Liver (tissue), 9 donors: ENCODE data around the gene AFP. TPM values are rescaled to one million over a fixed set of nuclear protein-coding genes. Genes with fewer than 3 reads are reported as not detected.

Experiments
- DNase-seq: peaks from one replicate; pipeline ENCODE4 v3.0.0-alpha.2; 2017; ENCODE audit warnings: low spot score
- H3K27ac ChIP-seq, 2 donors: one replicate each; pipeline ENCODE4 v1.7.0; 2013; ENCODE audit warnings: inconsistent platforms in 2 of 2, low read length in 2 of 2, control low read depth in 1 of 2, low read depth in 1 of 2, mild to moderate bottlenecking in 1 of 2
- H3K27me3 ChIP-seq, 4 donors: one replicate each; pipeline versions ENCODE4 v1.6.1 to v1.7.0; 2013; ENCODE audit warnings: low read length in 3 of 4, inconsistent platforms in 1 of 4, mild to moderate bottlenecking in 1 of 4, moderate library complexity in 1 of 4; ENCODE audit not compliant: control insufficient read depth in 4 of 4, insufficient read depth in 4 of 4
- H3K36me3 ChIP-seq, 4 donors: one replicate each; pipeline versions ENCODE4 v1.6.1 to v1.7.0; 2013; ENCODE audit warnings: low read length in 3 of 4, mild to moderate bottlenecking in 3 of 4, low read depth in 1 of 4, moderate library complexity in 1 of 4; ENCODE audit not compliant: control insufficient read depth in 4 of 4, insufficient read depth in 3 of 4
- H3K4me1 ChIP-seq, 4 donors: one replicate each; pipeline versions ENCODE4 v1.6.1 to v1.7.0; 2013; ENCODE audit warnings: low read length in 3 of 4, mild to moderate bottlenecking in 3 of 4, moderate library complexity in 1 of 4; ENCODE audit not compliant: control insufficient read depth in 4 of 4, insufficient read depth in 4 of 4
- H3K4me3 ChIP-seq, 3 donors: one replicate each; pipeline versions ENCODE4 v1.6.1 to v1.7.0; 2013; ENCODE audit warnings: low read length in 3 of 3, control low read depth in 1 of 3, low read depth in 1 of 3, mild to moderate bottlenecking in 1 of 3
- H3K9ac ChIP-seq, 2 donors: one replicate each; pipeline ENCODE4 v1.7.0; 2013; ENCODE audit warnings: low read length in 2 of 2, mild to moderate bottlenecking in 2 of 2, moderate library complexity in 2 of 2, control low read depth in 1 of 2, low read depth in 1 of 2
- H3K9me3 ChIP-seq, 4 donors: one replicate each; pipeline versions ENCODE4 v1.6.1 to v1.7.0; 2013; ENCODE audit warnings: low read length in 3 of 4; ENCODE audit not compliant: control insufficient read depth in 4 of 4
- EGR1 ChIP-seq, 2 donors: IDR thresholded peaks; 2 replicates each; pipeline ENCODE4 v1.6.1; 2016 to 2018; ENCODE audit warnings: antibody characterized with exemption in 2 of 2, low read depth in 2 of 2
- FOXA1 ChIP-seq: IDR thresholded peaks from 2 replicates; pipeline ENCODE4 v1.6.1; 2016; ENCODE audit warnings: antibody characterized with exemption
- FOXA2 ChIP-seq: IDR thresholded peaks from 2 replicates; pipeline ENCODE4 v1.6.1; 2016; ENCODE audit warnings: antibody characterized with exemption
- GABPA ChIP-seq, 2 donors: IDR thresholded peaks in 1 of 2; conservative IDR thresholded peaks in 1 of 2; 2 replicates each; pipeline ENCODE4 v1.6.1; 2016; ENCODE audit warnings: antibody characterized with exemption in 2 of 2, mild to moderate bottlenecking in 1 of 2, moderate library complexity in 1 of 2
- HNF4A ChIP-seq, 2 donors: conservative IDR thresholded peaks; 2 replicates each; pipeline ENCODE4 v1.6.1; 2016; ENCODE audit warnings: antibody characterized with exemption in 2 of 2, mild to moderate bottlenecking in 2 of 2
- JUND ChIP-seq, 2 donors: IDR thresholded peaks; 2 replicates each; pipeline ENCODE4 v1.6.1; 2016; ENCODE audit warnings: antibody characterized with exemption in 2 of 2
- RAD21 ChIP-seq, 2 donors: IDR thresholded peaks; 2 replicates each; pipeline ENCODE4 v1.6.1; 2016; ENCODE audit warnings: antibody characterized with exemption in 2 of 2, mild to moderate bottlenecking in 2 of 2
- RXRA ChIP-seq, 2 donors: IDR thresholded peaks; 2 replicates each; pipeline ENCODE4 v1.6.1; 2017 to 2018; ENCODE audit warnings: antibody characterized with exemption in 2 of 2, mild to moderate bottlenecking in 1 of 2
- TAF1 ChIP-seq: conservative IDR thresholded peaks from 2 replicates; pipeline ENCODE4 v1.6.1; 2016; ENCODE audit warnings: antibody characterized with exemption, mild to moderate bottlenecking
- YY1 ChIP-seq: IDR thresholded peaks from 2 replicates; pipeline ENCODE4 v1.6.1; 2016; ENCODE audit warnings: antibody characterized with exemption, mild to moderate bottlenecking
- WGBS: extraction: QIAGEN DNeasy Blood & Tissue Kit; methylation state at CpG from one replicate; pipeline ENCODE4 v1.1.7; 2013; 5-methylcytosine and 5-hydroxymethylcytosine counted together
- polyA plus RNA-seq, 2 donors: library from polyadenylated mRNA; stranded (reverse) in 1 of 2; unstranded in 1 of 2; fragments of 200-250 nt in 1 of 2; fragments of >200 nt in 1 of 2; fragmentation: Nextera tagmentation in 1 of 2; extraction: Ambion mirVana in 1 of 2; gene quantifications; one replicate each; pipeline versions ENCODE4 v1.2.1 to v1.2.3, GENCODE V29; 2013 to 2015
- total RNA-seq, 2 donors: library from RNA; depleted of rRNA; stranded (reverse); fragments of >200 nt; gene quantifications; one replicate each; pipeline ENCODE4 v1.2.3, GENCODE V29; 2014
- TF ChIP-seq, protein P1 (sequence below): IDR thresholded peaks from 2 replicates; pipeline ENCODE4 v1.6.1; 2016; ENCODE audit warnings: antibody characterized with exemption
- TF ChIP-seq, protein P2 (sequence below): IDR thresholded peaks from 2 replicates; pipeline ENCODE4 v1.6.1; 2016; ENCODE audit warnings: antibody characterized with exemption
- TF ChIP-seq, protein P3 (sequence below): fragments of 150-350 bp; IDR thresholded peaks from 2 replicates; pipeline ENCODE4 v1.5.1; 2017; ENCODE audit warnings: improper control_type of control experiment, low read depth, low read length; ENCODE audit not compliant: missing input control
- TF ChIP-seq, protein P4 (sequence below): IDR thresholded peaks from 2 replicates; pipeline ENCODE4 v1.6.1; 2016; ENCODE audit warnings: antibody characterized with exemption, mild to moderate bottlenecking
- donor health status: healthy.
- donor health status: healthy.
- donor health status: healthy.
- donor health status: healthy.
- donor health status: healthy.

Gene AFP
- total and polyA plus RNA-seq, 4 donors = 1.0 to 3,875 (median 5.7) TPM

DNA sequence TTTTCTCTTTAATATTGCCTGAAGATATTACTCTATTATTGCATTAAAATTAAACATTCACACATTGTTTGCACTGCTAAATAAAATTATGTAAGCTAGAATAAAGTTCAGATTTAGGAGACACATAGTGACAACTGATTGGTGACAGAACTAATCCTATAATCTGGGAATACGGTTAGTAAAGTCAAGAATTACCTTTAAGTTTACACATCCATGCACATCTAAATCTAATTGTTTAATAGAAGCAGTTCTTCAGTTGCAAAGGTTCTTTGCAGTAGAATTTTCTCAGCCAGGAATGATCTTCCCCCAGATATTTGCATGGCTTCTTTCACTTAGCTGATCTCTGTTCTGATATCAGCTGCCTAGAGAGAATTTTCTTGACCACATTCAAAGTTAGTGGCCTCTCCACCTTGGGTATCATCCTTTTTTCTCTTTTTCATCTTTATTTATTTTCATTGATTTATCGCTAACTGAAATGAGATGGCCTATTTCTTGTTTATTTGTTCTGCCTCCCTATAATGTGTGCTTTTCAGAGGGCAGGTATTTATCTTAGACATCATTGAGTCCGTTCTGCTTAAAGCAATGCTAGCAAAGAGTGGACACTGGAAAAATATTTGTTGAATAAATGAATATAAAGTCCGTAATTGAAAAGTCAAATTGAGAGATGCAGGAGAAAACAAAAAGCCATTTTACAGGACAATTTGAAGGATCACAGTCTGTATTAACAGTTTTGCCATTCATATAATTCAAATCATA, 12.6 kb downstream of the AFP start:
- Histone ChIP-seq H3K27me3 (no peaks in the 10 kb centered on the region), H3K27ac (no peak overlapping the region), H3K4me1 (peaks cover 4 to 41% (median 11%) of the 10 kb centered on the region in 4 donors), H3K9me3 (no peaks in the 10 kb centered on the region), H3K9ac (no peak overlapping the region), H3K4me3 (no peak overlapping the region), H3K36me3 (no peaks in the 10 kb centered on the region)
- 57% methylated on average over 4 of the region's 4 CpGs for WGBS
- DNase-seq = no peak
- no peak for TF ChIP-seq HNF4A (conservative IDR thresholded peaks at IDR 0.05)
- TF ChIP-seq, protein P1, sequence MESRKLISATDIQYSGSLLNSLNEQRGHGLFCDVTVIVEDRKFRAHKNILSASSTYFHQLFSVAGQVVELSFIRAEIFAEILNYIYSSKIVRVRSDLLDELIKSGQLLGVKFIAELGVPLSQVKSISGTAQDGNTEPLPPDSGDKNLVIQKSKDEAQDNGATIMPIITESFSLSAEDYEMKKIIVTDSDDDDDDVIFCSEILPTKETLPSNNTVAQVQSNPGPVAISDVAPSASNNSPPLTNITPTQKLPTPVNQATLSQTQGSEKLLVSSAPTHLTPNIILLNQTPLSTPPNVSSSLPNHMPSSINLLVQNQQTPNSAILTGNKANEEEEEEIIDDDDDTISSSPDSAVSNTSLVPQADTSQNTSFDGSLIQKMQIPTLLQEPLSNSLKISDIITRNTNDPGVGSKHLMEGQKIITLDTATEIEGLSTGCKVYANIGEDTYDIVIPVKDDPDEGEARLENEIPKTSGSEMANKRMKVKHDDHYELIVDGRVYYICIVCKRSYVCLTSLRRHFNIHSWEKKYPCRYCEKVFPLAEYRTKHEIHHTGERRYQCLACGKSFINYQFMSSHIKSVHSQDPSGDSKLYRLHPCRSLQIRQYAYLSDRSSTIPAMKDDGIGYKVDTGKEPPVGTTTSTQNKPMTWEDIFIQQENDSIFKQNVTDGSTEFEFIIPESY = no peak
- TF ChIP-seq YY1 = peak; percentile 13
- TF ChIP-seq RAD21 (IDR thresholded peaks at IDR 0.05) = no peak

DNA sequence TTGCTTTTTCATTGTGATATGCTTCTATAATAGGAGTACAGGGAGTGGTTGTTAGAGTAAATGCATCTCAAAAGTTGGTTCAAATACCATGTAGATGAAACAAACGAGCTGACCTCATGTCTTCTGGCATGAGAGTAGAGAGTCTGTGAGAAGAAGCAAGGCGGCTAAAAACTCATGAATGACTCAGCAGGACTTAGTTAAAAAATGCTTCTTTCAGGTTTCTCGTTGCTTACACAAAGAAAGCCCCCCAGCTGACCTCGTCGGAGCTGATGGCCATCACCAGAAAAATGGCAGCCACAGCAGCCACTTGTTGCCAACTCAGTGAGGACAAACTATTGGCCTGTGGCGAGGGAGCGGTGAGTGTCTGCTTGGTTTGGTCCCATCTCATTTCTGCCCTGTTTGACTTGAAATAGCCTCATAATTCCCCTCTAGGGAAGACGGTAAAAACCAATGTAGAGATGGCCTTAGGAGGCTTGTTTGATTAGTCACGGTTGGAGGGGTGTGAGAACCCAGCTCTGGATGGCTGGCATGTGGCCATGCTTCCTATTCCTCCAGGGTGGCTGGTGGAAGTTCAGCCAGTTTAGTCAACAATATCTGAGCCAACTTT, 14.5 kb downstream of the AFP start:
- TF ChIP-seq JUND (IDR thresholded peaks at IDR 0.05) = no peak
- TF ChIP-seq TAF1 = no peak
- no peak for TF ChIP-seq GABPA (IDR thresholded peaks at IDR 0.05 in 1 of 2, conservative IDR thresholded peaks at IDR 0.05 in 1 of 2)
- TF ChIP-seq, protein P2, sequence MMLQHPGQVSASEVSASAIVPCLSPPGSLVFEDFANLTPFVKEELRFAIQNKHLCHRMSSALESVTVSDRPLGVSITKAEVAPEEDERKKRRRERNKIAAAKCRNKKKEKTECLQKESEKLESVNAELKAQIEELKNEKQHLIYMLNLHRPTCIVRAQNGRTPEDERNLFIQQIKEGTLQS = no peak
- TF ChIP-seq, protein P3, sequence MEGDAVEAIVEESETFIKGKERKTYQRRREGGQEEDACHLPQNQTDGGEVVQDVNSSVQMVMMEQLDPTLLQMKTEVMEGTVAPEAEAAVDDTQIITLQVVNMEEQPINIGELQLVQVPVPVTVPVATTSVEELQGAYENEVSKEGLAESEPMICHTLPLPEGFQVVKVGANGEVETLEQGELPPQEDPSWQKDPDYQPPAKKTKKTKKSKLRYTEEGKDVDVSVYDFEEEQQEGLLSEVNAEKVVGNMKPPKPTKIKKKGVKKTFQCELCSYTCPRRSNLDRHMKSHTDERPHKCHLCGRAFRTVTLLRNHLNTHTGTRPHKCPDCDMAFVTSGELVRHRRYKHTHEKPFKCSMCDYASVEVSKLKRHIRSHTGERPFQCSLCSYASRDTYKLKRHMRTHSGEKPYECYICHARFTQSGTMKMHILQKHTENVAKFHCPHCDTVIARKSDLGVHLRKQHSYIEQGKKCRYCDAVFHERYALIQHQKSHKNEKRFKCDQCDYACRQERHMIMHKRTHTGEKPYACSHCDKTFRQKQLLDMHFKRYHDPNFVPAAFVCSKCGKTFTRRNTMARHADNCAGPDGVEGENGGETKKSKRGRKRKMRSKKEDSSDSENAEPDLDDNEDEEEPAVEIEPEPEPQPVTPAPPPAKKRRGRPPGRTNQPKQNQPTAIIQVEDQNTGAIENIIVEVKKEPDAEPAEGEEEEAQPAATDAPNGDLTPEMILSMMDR = no peak
- TF ChIP-seq FOXA1 = no peak
- TF ChIP-seq EGR1 (IDR thresholded peaks at IDR 0.05; ENCODE audit: low read depth in 2 of 2) = no peak
- no peak for TF ChIP-seq FOXA2
- TF ChIP-seq, protein P4, sequence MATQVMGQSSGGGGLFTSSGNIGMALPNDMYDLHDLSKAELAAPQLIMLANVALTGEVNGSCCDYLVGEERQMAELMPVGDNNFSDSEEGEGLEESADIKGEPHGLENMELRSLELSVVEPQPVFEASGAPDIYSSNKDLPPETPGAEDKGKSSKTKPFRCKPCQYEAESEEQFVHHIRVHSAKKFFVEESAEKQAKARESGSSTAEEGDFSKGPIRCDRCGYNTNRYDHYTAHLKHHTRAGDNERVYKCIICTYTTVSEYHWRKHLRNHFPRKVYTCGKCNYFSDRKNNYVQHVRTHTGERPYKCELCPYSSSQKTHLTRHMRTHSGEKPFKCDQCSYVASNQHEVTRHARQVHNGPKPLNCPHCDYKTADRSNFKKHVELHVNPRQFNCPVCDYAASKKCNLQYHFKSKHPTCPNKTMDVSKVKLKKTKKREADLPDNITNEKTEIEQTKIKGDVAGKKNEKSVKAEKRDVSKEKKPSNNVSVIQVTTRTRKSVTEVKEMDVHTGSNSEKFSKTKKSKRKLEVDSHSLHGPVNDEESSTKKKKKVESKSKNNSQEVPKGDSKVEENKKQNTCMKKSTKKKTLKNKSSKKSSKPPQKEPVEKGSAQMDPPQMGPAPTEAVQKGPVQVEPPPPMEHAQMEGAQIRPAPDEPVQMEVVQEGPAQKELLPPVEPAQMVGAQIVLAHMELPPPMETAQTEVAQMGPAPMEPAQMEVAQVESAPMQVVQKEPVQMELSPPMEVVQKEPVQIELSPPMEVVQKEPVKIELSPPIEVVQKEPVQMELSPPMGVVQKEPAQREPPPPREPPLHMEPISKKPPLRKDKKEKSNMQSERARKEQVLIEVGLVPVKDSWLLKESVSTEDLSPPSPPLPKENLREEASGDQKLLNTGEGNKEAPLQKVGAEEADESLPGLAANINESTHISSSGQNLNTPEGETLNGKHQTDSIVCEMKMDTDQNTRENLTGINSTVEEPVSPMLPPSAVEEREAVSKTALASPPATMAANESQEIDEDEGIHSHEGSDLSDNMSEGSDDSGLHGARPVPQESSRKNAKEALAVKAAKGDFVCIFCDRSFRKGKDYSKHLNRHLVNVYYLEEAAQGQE = no peak
- no peak for TF ChIP-seq RAD21 (IDR thresholded peaks at IDR 0.05)
- no peak for TF ChIP-seq RXRA (IDR thresholded peaks at IDR 0.05)
- TF ChIP-seq YY1 = no peak
- TF ChIP-seq, protein P1 = no peak
- no peaks in the 10 kb centered on the region for H3K9me3 ChIP-seq
- no peak for DNase-seq
- 70% methylated on average over 9 of the region's 9 CpGs for WGBS
- H3K9ac ChIP-seq = no peak overlapping the region
- peaks cover 2 to 42% (median 11%) of the 10 kb centered on the region in 4 donors for H3K4me1 ChIP-seq
- no peak overlapping the region for H3K27ac ChIP-seq
- no peaks in the 10 kb centered on the region for H3K27me3 ChIP-seq
- H3K36me3 ChIP-seq = no peaks in the 10 kb centered on the region
- H3K4me3 ChIP-seq = no peak overlapping the region
